GM19193 (cell line): ENCODE measurements around the gene MYO15B.

Experiments
- POLR2A ChIP-seq: IDR thresholded peaks from 4 replicates; pipeline ENCODE4 v1.6.1; 2011; ENCODE audit not compliant: insufficient read depth, insufficient read length; ENCODE audit errors: extremely low read depth

The MYO15B gene

GRCh38 chr17:75643643-75644017, 56.0 kb downstream of the MYO15B start:
- TF ChIP-seq POLR2A = no peak

GRCh38 chr17:75645501-75645888, 57.9 kb downstream of the MYO15B start:
- TF ChIP-seq POLR2A = no peak

- peak; percentile 57 for TF ChIP-seq POLR2A
Measured at GRCh38 chr17:75645889-75646637, 58.5 kb downstream of the MYO15B start.

- TF ChIP-seq POLR2A = no peak
Measured at GRCh38 chr17:75646638-75646992, 59.0 kb downstream of the MYO15B start.

GRCh38 chr17:75647061-75647460, 59.5 kb downstream of the MYO15B start:
- TF ChIP-seq POLR2A = no peak

GRCh38 chr17:75647921-75648320, 60.3 kb downstream of the MYO15B start:
- TF ChIP-seq POLR2A = no peak

GRCh38 chr17:75649687-75650086, 62.1 kb downstream of the MYO15B start:
- TF ChIP-seq POLR2A = no peak

GRCh38 chr17:75650874-75651273, 63.3 kb downstream of the MYO15B start:
- TF ChIP-seq POLR2A = no peak

- TF ChIP-seq POLR2A = no peak
Measured at GRCh38 chr17:75652341-75652740, 64.7 kb downstream of the MYO15B start.

- TF ChIP-seq POLR2A = no peak
Measured at GRCh38 chr17:75652934-75653549, 65.4 kb downstream of the MYO15B start.

- no peak for TF ChIP-seq POLR2A
Measured at GRCh38 chr17:75654176-75654575, 66.6 kb downstream of the MYO15B start.

GRCh38 chr17:75658237-75658636, 70.6 kb downstream of the MYO15B start:
- TF ChIP-seq POLR2A = no peak

GRCh38 chr17:75661531-75661930, 73.9 kb downstream of the MYO15B start:
- TF ChIP-seq POLR2A = no peak

- no peak for TF ChIP-seq POLR2A
Measured at GRCh38 chr17:75662511-75662910, 74.9 kb downstream of the MYO15B start.

- no peak for TF ChIP-seq POLR2A
Measured at GRCh38 chr17:75664099-75664549, 76.5 kb downstream of the MYO15B start.

GRCh38 chr17:75665981-75666380, 78.4 kb downstream of the MYO15B start:
- TF ChIP-seq POLR2A = no peak

- TF ChIP-seq POLR2A = peak; percentile 73
Measured at GRCh38 chr17:75666959-75667790, 79.6 kb downstream of the MYO15B start, which contains the start of the genes RECQL5 and SAP30BP. RECQL5 (minus strand) TSS chr17:75667154; CDS start chr17:75666557, 597 bp downstream. SAP30BP (plus strand) TSS chr17:75667338; CDS start chr17:75667373, 35 bp downstream.
